Vagina (tissue), 2 donors: Measurements from ENCODE around the gene MALL. TPM values are rescaled to one million over a fixed set of nuclear protein-coding genes. Genes with fewer than 3 reads are reported as not detected.

Experiments used
- DNase-seq, 2 donors: peaks; one replicate each; pipeline ENCODE4 v3.0.0-alpha.2; 2017; ENCODE audit errors: extremely low spot score in 2 of 2
- H3K27ac ChIP-seq: fragments of 200-600 bp; sonication (generic); one replicate; pipeline ENCODE4 v1.5.1; 2019
- H3K27me3 ChIP-seq: fragments of 200-600 bp; sonication (generic); one replicate; pipeline ENCODE4 v1.5.1; 2019
- H3K36me3 ChIP-seq, 2 donors: fragments of 200-600 bp; sonication (generic); one replicate each; pipeline ENCODE4 v1.5.1; 2017 to 2019
- H3K4me1 ChIP-seq: fragments of 200-600 bp; sonication (generic); one replicate; pipeline ENCODE4 v1.5.1; 2019
- H3K4me3 ChIP-seq, 2 donors: fragments of 200-600 bp; sonication (generic); 1 replicate in 1 of 2; 2 replicates in 1 of 2; pipeline ENCODE4 v1.5.1; 2016 to 2019
- H3K9me3 ChIP-seq: fragments of 200-600 bp; sonication (generic); one replicate; pipeline ENCODE4 v1.5.1; 2019
- POLR2A ChIP-seq, 2 donors: fragments of 450-650 bp; IDR thresholded peaks; one replicate each; pipeline ENCODE4 v1.6.1; 2017; ENCODE audit warnings: antibody characterized with exemption in 2 of 2, mild to moderate bottlenecking in 2 of 2, moderate library complexity in 2 of 2
- POLR2AphosphoS5 ChIP-seq, 2 donors: sonication (generic); formaldehyde crosslinking; IDR thresholded peaks; one replicate each; pipeline ENCODE4 v1.9.0; 2017; ENCODE audit warnings: antibody characterized with exemption in 2 of 2, mild to moderate bottlenecking in 2 of 2, low read depth in 1 of 2; ENCODE audit not compliant: insufficient read depth in 1 of 2
- intact Hi-C: fragments of 100-400 bp; cut with DNase I; formaldehyde crosslinking; loops from one replicate; pipeline ENCODE4 v1.15.1; 2023
- total RNA-seq: library from RNA; depleted of rRNA; stranded (reverse); fragments of >200 nt; gene quantifications from one replicate; pipeline ENCODE4 v1.2.3, GENCODE V29; 2016
- TF ChIP-seq, protein P1 (sequence below), 3 experiments: fragments of 450-650 bp in 2 of 3; fragments of 200-600 bp in 1 of 3; sonication (generic) in 1 of 3; IDR thresholded peaks; one replicate each; pipeline ENCODE4 v1.5.1; 2017 to 2019; ENCODE audit warnings: antibody characterized with exemption in 3 of 3, mild to moderate bottlenecking in 2 of 3, moderate library complexity in 2 of 3

Gene MALL
- total RNA-seq, 1 donor from 2014 or later = 56.7 TPM

GRCh38 chr2:110149330-110150220, 34.0 kb upstream of the MALL start:
- TF ChIP-seq POLR2A (IDR thresholded peaks at IDR 0.05) = no peak
- no peak for TF ChIP-seq POLR2AphosphoS5 (IDR thresholded peaks at IDR 0.05; ENCODE audit: insufficient read depth in 1 of 2, low read depth in 1 of 2)
- TF ChIP-seq, protein P1, sequence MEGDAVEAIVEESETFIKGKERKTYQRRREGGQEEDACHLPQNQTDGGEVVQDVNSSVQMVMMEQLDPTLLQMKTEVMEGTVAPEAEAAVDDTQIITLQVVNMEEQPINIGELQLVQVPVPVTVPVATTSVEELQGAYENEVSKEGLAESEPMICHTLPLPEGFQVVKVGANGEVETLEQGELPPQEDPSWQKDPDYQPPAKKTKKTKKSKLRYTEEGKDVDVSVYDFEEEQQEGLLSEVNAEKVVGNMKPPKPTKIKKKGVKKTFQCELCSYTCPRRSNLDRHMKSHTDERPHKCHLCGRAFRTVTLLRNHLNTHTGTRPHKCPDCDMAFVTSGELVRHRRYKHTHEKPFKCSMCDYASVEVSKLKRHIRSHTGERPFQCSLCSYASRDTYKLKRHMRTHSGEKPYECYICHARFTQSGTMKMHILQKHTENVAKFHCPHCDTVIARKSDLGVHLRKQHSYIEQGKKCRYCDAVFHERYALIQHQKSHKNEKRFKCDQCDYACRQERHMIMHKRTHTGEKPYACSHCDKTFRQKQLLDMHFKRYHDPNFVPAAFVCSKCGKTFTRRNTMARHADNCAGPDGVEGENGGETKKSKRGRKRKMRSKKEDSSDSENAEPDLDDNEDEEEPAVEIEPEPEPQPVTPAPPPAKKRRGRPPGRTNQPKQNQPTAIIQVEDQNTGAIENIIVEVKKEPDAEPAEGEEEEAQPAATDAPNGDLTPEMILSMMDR (IDR thresholded peaks at IDR 0.05) = no peak
- H3K36me3 ChIP-seq = no peaks in the 10 kb centered on the region
- H3K27me3 ChIP-seq = no peaks in the 10 kb centered on the region
- no peaks in the 10 kb centered on the region for H3K4me1 ChIP-seq
- DNase-seq = no peak
- intact Hi-C loops = no loop called here
- H3K27ac ChIP-seq = no peak overlapping the region
- H3K4me3 ChIP-seq = no peak overlapping the region
- H3K9me3 ChIP-seq = peaks cover under 1% of the 10 kb centered on the region

- no peaks in the 10 kb centered on the region for H3K4me1 ChIP-seq
- intact Hi-C loops = no loop called here
- DNase-seq = no peak
- H3K27ac ChIP-seq = no peak overlapping the region
- no peak for TF ChIP-seq POLR2A (IDR thresholded peaks at IDR 0.05)
- TF ChIP-seq, protein P1 (IDR thresholded peaks at IDR 0.05) = no peak
- no peak for TF ChIP-seq POLR2AphosphoS5 (IDR thresholded peaks at IDR 0.05; ENCODE audit: insufficient read depth in 1 of 2, low read depth in 1 of 2)
- no peaks in the 10 kb centered on the region for H3K36me3 ChIP-seq
- H3K4me3 ChIP-seq = no peak overlapping the region
- no peaks in the 10 kb centered on the region for H3K9me3 ChIP-seq
- H3K27me3 ChIP-seq = no peaks in the 10 kb centered on the region
Observed at GRCh38 chr2:110146945-110147332, 31.3 kb upstream of the MALL start.

DNA sequence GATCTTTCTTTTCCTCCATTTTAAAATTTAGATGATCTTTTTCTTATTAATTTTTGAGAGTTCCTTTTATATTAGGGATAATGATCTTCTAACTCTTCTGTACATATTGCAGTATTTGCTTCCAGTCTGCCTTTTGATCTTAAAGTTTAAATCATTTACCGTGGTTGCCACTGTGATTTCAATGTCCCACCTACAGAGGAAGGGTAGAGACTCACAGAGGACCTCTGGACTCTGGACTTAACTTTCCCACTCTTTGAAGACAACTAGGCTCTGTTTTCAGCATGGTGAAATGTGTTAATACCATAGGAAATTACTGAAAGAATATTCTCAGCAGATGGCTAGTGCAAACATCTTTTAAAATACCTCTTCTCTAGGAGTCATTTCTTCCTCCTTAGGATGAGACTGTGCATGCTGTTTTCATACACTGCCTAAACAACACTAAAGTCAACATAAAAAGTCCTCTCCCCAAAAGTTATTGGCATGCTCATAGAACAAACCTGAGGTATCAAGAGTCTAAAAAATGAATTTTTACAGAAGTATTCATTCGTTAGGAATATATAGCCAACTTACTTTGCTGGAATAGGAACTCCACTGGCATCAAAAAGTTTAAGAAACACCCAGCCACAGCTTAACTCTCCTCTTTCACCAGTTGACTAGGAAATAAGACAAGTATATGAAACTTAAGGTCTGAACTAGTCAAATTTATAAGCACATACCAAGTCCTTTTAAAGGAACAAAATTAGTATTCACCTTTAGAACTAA, 30.7 kb upstream of the MALL start:
- H3K9me3 ChIP-seq = no peaks in the 10 kb centered on the region
- no peaks in the 10 kb centered on the region for H3K36me3 ChIP-seq
- no peak for DNase-seq
- intact Hi-C loops = no loop called here
- H3K4me3 ChIP-seq = no peak overlapping the region
- TF ChIP-seq POLR2A (IDR thresholded peaks at IDR 0.05) (no peak), POLR2AphosphoS5 (IDR thresholded peaks at IDR 0.05; ENCODE audit: insufficient read depth in 1 of 2, low read depth in 1 of 2) (no peak)
- TF ChIP-seq, protein P1 (IDR thresholded peaks at IDR 0.05) = no peak
- no peak overlapping the region for H3K27ac ChIP-seq
- H3K4me1 ChIP-seq = no peaks in the 10 kb centered on the region
- H3K27me3 ChIP-seq = no peaks in the 10 kb centered on the region

DNA sequence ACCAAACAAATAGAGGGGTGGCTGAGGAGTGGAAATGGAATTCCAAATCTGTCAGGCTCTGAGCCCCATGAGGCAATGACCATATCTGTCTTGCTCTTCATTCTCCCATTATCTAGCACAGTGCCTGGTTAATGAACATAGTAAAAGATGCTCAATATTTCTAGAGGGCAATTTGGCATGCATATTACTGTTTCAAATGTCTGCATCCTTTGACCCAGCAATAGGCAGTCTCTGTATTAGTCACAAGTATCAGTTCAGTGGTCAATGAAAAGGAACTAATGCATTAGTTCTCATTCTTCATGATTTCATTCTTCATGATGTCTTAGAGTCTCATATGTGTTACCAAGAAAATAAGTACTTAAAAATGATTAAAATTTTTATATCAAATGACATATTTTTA, 28.4 kb upstream of the MALL start:
- H3K36me3 ChIP-seq = no peaks in the 10 kb centered on the region
- intact Hi-C loops = no loop called here

More for the DNA sequence above, 28.4 kb upstream of the MALL start:
- H3K27ac ChIP-seq = no peak overlapping the region
- no peaks in the 10 kb centered on the region for H3K27me3 ChIP-seq
- no peak for DNase-seq
- no peaks in the 10 kb centered on the region for H3K4me1 ChIP-seq
- H3K9me3 ChIP-seq = no peaks in the 10 kb centered on the region
- no peak overlapping the region for H3K4me3 ChIP-seq
- TF ChIP-seq POLR2A (IDR thresholded peaks at IDR 0.05) (no peak), POLR2AphosphoS5 (IDR thresholded peaks at IDR 0.05; ENCODE audit: insufficient read depth in 1 of 2, low read depth in 1 of 2) (no peak)
- TF ChIP-seq, protein P1 (IDR thresholded peaks at IDR 0.05) = no peak
